Measurements from ENCODE around the gene ZSCAN26.

The ZSCAN26 gene

DNA sequence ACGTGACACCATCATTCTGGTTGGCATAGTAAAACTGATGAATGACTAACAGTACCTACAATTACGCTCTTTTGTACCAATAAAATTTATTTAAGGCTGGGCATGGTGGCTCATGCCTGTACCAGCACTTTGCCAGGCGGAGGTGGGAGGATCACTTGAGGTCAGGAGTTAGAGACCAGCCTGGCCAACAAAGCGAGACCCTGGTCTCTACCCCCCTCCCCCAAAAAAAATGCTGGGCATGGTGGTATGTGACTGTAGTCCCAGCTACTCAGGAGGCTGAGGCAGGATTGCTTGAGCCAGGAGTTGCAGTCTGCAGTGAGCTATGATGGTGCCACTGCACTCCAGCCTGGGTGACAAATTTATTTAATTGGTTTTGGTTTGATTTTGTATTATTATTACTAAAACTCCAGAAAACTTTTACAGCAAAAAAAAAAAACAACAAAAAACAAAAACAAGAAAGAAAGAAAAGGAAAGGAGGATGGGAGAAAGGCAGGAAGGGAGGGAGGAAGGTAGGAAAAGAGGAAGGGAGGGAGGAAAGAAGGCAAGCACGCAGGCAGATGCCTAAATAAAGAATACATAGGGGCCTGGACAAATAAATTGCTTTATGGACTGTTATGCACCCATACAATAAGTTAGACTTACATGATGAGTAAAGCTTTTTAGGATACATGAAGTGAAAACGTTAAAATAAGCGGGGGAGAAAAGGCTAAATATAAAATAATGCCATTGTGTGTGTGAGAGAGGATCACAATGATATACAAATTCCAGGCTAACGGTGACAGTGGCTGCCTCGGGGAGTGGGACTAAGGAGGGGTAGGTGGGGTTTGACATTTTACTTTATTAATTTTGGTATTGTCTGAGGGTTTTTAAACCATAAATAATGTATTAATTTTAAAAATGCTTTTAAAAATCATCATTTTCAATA, 42.5 kb upstream of the ZSCAN26 start:
- Mint-ChIP-seq H3K4me1 (peaks cover 14% of the 10 kb centered on the region), H3K27ac (peak overlapping the region; percentile 92 to 96 (median 95)), H3K4me3 (peak overlapping the region; percentile 90 to 98 (median 93)), H3K36me3 (ENCODE audit: low read depth) (peaks cover 24% of the 10 kb centered on the region), H3K27me3 (ENCODE audit: low read depth) (peaks cover 36% of the 10 kb centered on the region), H3K9me3 (no peaks in the 10 kb centered on the region)
- no peak for TF ChIP-seq CTCF (IDR thresholded peaks at IDR 0.05; ENCODE audit: unreplicated experiment in 3 of 3)

DNA sequence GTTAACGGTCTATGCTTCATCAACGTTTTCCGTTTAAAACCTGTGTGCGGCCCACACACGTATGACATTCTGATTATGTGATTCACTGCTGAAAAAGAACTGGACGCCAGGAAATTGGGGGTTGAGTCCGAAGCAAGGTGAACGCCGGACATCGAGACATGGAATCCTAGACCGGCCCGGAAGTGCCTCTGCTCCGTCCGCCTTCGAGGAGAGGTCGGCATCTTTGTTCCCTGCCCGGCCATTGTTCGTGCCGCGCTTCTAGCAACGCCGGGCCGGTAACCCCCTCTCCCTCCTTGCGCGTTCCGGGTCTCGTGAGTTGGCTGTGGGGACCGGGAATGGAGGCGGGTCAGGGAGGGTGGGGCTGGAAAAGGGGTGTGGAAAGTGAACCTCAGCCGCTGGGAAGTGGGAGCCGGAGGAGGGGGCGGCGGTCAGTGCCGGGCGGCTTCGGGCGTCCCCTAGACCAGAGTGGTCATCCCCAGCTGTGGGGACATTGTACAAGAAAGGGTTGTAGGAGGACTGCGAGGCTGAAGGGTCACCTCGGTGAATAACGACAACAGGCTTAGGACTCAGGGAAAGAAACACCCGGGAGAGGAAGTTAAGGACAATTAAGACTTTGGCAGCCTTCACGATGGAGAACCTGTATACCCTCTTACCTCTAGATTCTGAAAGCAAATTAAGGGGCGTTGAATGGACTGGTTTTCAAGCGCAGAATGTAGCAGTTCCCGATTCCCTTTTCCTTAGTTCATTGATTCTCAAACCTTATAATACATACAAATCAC, 41.7 kb upstream of the ZSCAN26 start, which contains the start of gene ZSCAN9:
TSS of gene ZSCAN9 (plus strand) at position 220 of the 779 bp plus-strand sequence. CDS start 1,810 bp downstream, outside the sequence.
- Mint-ChIP-seq H3K27me3 (ENCODE audit: low read depth) (peaks cover 27% of the 10 kb centered on the region), H3K27ac (peak within 1 kb of the TSS; percentile 92 to 96 (median 95)), H3K36me3 (ENCODE audit: low read depth) (peaks cover 32% of the 10 kb centered on the region), H3K9me3 (no peaks in the 10 kb centered on the region), H3K4me1 (peaks cover 14% of the 10 kb centered on the region), H3K4me3 (peak within 1 kb of the TSS; percentile 90 to 98 (median 93))
- no peak for TF ChIP-seq CTCF (IDR thresholded peaks at IDR 0.05; ENCODE audit: unreplicated experiment in 3 of 3)

DNA sequence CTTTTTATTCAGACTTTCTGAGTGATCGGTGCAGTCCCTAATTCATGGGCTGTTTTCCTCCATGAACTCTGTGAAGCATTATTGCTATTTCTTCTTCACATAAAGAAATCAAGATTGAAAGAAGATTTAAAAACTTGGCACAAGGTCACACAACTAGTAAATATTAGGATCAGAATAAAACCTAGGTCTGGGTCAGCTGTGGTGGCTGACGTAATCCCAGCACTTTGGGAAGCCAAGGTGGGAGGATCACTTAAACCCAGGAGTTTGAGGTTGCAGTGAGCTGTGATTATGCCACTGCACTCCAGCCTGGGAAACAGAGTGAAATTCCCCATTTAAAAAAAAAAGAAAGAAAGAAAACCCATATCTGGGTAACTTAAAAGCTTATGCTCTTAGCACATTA, 40.5 kb upstream of the ZSCAN26 start:
- H3K4me3 Mint-ChIP-seq, result peak overlapping the region; percentile 90 to 98 (median 93)
- H3K4me1 Mint-ChIP-seq, result peaks cover 14% of the 10 kb centered on the region
- TF ChIP-seq CTCF (IDR thresholded peaks at IDR 0.05; ENCODE audit: unreplicated experiment in 3 of 3), result no peak
- no peaks in the 10 kb centered on the region for H3K9me3 Mint-ChIP-seq
- peak overlapping the region in 1 of 3 experiments; percentile 96 for H3K27ac Mint-ChIP-seq
- peaks cover 17% of the 10 kb centered on the region for H3K27me3 Mint-ChIP-seq (ENCODE audit: low read depth)
- peaks cover 44% of the 10 kb centered on the region for H3K36me3 Mint-ChIP-seq (ENCODE audit: low read depth)

- H3K27ac Mint-ChIP-seq, result no peak overlapping the region
- TF ChIP-seq CTCF (IDR thresholded peaks at IDR 0.05; ENCODE audit: unreplicated experiment in 3 of 3), result no peak
- no peaks in the 10 kb centered on the region for H3K4me1 Mint-ChIP-seq
- H3K27me3 Mint-ChIP-seq (ENCODE audit: low read depth), result no peaks in the 10 kb centered on the region
- no peaks in the 10 kb centered on the region for H3K9me3 Mint-ChIP-seq
- H3K36me3 Mint-ChIP-seq (ENCODE audit: low read depth), result peaks cover 94% of the 10 kb centered on the region
- H3K4me3 Mint-ChIP-seq, result no peak overlapping the region
Measured at GRCh38 chr6:28232785-28233184, 34.2 kb upstream of the ZSCAN26 start.

GRCh38 chr6:28235912-28236452, 31.0 kb upstream of the ZSCAN26 start:
- Mint-ChIP-seq H3K4me1 (no peaks in the 10 kb centered on the region), H3K36me3 (ENCODE audit: low read depth) (peaks cover 81% of the 10 kb centered on the region), H3K4me3 (no peak overlapping the region), H3K27ac (no peak overlapping the region), H3K9me3 (no peaks in the 10 kb centered on the region), H3K27me3 (ENCODE audit: low read depth) (no peaks in the 10 kb centered on the region)
- no peak for TF ChIP-seq CTCF (IDR thresholded peaks at IDR 0.05; ENCODE audit: unreplicated experiment in 3 of 3)
